PC-3 (cell line): ENCODE results near the gene LRRC8E.

Experiments used
- EZH2 ChIP-seq: fragments of 300-600 bp; sonication (generic); IDR thresholded peaks from one replicate; pipeline ENCODE4 v1.6.1; 2017; ENCODE audit warnings: antibody characterized with exemption, mild to moderate bottlenecking, low read length; ENCODE audit not compliant: unreplicated experiment
- EZH2phosphoT487 ChIP-seq: fragments of 300-600 bp; sonication (generic); IDR thresholded peaks from 2 replicates; pipeline ENCODE4 v1.6.1; 2018; ENCODE audit warnings: mild to moderate bottlenecking, antibody characterized with exemption, low read length, borderline replicate concordance
- TF ChIP-seq, protein P1 (sequence below): fragments of 300-600 bp; sonication (generic); conservative IDR thresholded peaks from 2 replicates; pipeline ENCODE4 v1.5.1; 2017; ENCODE audit warnings: antibody characterized with exemption, low read depth, mild to moderate bottlenecking, low read length

DNA sequence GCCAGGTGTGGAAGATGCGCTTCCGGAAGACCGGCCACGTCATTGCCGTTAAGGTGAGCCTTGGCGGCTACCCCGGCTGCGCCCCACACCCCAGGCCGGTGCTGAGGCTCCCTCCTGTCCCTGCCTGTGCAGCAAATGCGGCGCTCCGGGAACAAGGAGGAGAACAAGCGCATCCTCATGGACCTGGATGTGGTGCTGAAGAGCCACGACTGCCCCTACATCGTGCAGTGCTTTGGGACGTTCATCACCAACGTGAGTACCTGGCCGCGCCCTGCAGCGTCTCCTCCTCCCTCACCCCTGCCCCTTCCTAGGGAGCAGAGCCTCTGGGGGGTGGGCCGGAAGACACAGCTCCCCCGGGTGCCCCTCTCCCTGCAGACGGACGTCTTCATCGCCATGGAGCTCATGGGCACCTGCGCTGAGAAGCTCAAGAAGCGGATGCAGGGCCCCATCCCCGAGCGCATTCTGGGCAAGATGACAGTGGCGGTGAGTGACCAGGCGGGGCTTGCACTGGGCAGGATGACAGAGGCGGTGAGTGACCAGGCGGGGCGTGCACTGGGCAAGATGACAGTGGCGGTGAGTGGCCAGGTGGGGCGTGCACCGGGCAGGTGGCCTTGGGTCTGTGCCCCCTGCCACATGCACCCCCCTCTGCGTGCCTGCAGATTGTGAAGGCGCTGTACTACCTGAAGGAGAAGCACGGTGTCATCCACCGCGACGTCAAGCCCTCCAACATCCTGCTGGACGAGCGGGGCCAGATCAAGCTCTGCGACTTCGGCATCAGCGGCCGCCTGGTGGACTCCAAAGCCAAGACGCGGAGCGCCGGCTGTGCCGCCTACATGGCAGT lies 22.2 kb downstream of the LRRC8E start:
- TF ChIP-seq, protein P1, sequence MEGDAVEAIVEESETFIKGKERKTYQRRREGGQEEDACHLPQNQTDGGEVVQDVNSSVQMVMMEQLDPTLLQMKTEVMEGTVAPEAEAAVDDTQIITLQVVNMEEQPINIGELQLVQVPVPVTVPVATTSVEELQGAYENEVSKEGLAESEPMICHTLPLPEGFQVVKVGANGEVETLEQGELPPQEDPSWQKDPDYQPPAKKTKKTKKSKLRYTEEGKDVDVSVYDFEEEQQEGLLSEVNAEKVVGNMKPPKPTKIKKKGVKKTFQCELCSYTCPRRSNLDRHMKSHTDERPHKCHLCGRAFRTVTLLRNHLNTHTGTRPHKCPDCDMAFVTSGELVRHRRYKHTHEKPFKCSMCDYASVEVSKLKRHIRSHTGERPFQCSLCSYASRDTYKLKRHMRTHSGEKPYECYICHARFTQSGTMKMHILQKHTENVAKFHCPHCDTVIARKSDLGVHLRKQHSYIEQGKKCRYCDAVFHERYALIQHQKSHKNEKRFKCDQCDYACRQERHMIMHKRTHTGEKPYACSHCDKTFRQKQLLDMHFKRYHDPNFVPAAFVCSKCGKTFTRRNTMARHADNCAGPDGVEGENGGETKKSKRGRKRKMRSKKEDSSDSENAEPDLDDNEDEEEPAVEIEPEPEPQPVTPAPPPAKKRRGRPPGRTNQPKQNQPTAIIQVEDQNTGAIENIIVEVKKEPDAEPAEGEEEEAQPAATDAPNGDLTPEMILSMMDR, result no peak
- no peak for TF ChIP-seq EZH2
- no peak for TF ChIP-seq EZH2phosphoT487
